Lower lobe of right lung (tissue), 2 donors: ENCODE results near the gene HIPK1. TPM values are rescaled to one million over a fixed set of nuclear protein-coding genes. Genes with fewer than 3 reads are reported as not detected.

Experiments
- ATAC-seq, 2 donors: fragments of 200-7000 bp; cut with Tn5 transposase; one replicate each; pipeline ENCODE4 v1.9.1; 2020 to 2022; ENCODE audit warnings: mild to moderate bottlenecking in 2 of 2, moderate library complexity in 2 of 2
- DNase-seq: peaks from one replicate; pipeline ENCODE4 v3.0.0-alpha.2; 2020
- H3K27ac ChIP-seq: fragments of 200-600 bp; one replicate; pipeline ENCODE4 v1.8.0; 2022
- H3K27me3 ChIP-seq: fragments of 200-600 bp; one replicate; pipeline ENCODE4 v1.8.0; 2022; ENCODE audit warnings: low read depth
- H3K36me3 ChIP-seq: fragments of 200-600 bp; one replicate; pipeline ENCODE4 v1.8.0; 2022; ENCODE audit warnings: mild to moderate bottlenecking
- H3K4me1 ChIP-seq: fragments of 200-600 bp; one replicate; pipeline ENCODE4 v1.8.0; 2022
- H3K4me3 ChIP-seq: fragments of 200-600 bp; one replicate; pipeline ENCODE4 v1.8.0; 2022; ENCODE audit warnings: mild to moderate bottlenecking
- H3K9me3 ChIP-seq: fragments of 200-600 bp; one replicate; pipeline ENCODE4 v1.8.0; 2022
- intact Hi-C: fragments of 100-400 bp; cut with DNase I; formaldehyde crosslinking; loops from one replicate; pipeline ENCODE4 v1.11.0; 2022
- total RNA-seq: library from RNA; stranded (reverse); fragmentation: NEBNext Ultra II Directional; extraction: Animal tissue kit (Norgen Biotek cat#: 25700); gene quantifications from one replicate; pipeline ENCODE4 v1.2.1, GENCODE V29; 2021
- TF ChIP-seq, protein P1 (sequence below): fragments of 200-600 bp; IDR thresholded peaks from one replicate; pipeline ENCODE4 v1.8.0; 2022; ENCODE audit warnings: antibody characterized with exemption, mild to moderate bottlenecking
- donor health status: DM: no; HTN: yes; CAD: no; lungs with severe emphysema.

Gene HIPK1
- total RNA-seq, 1 donor from 2014 or later = 95.0 TPM

DNA sequence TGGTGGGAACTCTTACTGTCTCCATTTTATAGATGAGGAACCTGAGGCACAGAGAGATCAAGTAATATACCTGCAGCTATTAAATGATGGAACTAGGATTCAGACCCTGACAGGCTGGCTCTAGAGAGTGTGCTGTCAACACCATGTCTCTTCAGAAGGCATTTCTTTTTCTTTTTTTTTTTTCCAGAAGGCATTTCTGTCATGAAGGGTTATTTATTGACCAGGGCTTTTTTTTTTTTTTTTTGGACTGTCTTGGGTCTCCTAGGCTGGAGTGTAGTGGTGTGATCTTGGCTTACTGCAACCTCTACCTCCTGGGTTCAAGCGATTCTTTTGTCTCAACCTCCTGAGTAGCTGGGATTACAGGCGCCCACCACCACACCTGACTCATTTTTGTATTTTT is 22.6 kb downstream of the HIPK1 start:
- intact Hi-C loops = no loop called here
- TF ChIP-seq, protein P1, sequence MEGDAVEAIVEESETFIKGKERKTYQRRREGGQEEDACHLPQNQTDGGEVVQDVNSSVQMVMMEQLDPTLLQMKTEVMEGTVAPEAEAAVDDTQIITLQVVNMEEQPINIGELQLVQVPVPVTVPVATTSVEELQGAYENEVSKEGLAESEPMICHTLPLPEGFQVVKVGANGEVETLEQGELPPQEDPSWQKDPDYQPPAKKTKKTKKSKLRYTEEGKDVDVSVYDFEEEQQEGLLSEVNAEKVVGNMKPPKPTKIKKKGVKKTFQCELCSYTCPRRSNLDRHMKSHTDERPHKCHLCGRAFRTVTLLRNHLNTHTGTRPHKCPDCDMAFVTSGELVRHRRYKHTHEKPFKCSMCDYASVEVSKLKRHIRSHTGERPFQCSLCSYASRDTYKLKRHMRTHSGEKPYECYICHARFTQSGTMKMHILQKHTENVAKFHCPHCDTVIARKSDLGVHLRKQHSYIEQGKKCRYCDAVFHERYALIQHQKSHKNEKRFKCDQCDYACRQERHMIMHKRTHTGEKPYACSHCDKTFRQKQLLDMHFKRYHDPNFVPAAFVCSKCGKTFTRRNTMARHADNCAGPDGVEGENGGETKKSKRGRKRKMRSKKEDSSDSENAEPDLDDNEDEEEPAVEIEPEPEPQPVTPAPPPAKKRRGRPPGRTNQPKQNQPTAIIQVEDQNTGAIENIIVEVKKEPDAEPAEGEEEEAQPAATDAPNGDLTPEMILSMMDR = no peak
- peaks cover 40% of the 10 kb centered on the region for H3K4me1 ChIP-seq
- H3K9me3 ChIP-seq = no peaks in the 10 kb centered on the region
- peaks cover 34% of the 10 kb centered on the region for H3K36me3 ChIP-seq
- ATAC-seq (no peak), DNase-seq (no peak)
- no peak overlapping the region for H3K4me3 ChIP-seq
- no peaks in the 10 kb centered on the region for H3K27me3 ChIP-seq
- no peak overlapping the region for H3K27ac ChIP-seq

DNA sequence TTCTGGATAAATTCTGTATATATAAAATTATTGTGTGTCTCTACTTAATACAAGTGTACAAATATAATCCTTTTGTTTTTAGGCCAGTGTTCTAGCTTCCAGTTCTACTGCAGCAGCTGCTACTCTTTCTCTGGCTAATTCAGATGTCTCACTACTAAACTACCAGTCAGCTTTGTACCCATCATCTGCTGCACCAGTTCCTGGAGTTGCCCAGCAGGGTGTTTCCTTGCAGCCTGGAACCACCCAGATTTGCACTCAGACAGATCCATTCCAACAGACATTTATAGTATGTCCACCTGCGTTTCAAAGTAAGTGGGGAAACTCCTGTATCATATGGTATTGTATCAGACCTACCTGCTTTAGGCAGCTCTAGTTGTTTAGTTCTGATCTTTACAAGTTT is 28.9 kb downstream of the HIPK1 start:
- DNase-seq (no peak), ATAC-seq (no peak)
- Histone ChIP-seq H3K27me3 (no peaks in the 10 kb centered on the region), H3K4me3 (no peak overlapping the region), H3K9me3 (no peaks in the 10 kb centered on the region), H3K27ac (no peak overlapping the region), H3K36me3 (peaks cover 89% of the 10 kb centered on the region), H3K4me1 (no peaks in the 10 kb centered on the region)
- intact Hi-C loops = no loop called here
- TF ChIP-seq, protein P1 = no peak

DNA sequence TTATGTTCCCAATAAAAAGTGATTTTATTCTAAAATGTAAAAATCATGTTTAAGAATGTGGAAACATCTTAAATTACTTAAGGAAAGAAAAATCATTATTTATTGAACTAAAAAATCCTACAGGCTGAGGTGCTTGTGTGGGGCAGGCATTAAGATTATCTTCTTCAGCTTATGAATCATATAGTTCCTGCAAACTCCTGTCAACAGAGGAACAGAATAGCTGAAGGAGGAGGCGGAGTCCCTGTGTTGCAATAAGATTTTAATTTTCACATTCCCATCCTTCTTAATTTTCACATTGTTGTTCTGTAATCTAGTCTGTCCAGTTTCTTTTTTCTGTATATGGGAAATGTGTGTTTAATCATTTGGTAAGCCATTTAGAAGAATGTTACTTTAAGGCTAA is 29.6 kb downstream of the HIPK1 start:
- Histone ChIP-seq H3K27ac (no peak overlapping the region), H3K27me3 (no peaks in the 10 kb centered on the region), H3K36me3 (peaks cover 92% of the 10 kb centered on the region), H3K9me3 (no peaks in the 10 kb centered on the region), H3K4me1 (no peaks in the 10 kb centered on the region), H3K4me3 (no peak overlapping the region)
- intact Hi-C loops = no loop called here
- TF ChIP-seq, protein P1 = no peak
- ATAC-seq (no peak), DNase-seq (no peak)

DNA sequence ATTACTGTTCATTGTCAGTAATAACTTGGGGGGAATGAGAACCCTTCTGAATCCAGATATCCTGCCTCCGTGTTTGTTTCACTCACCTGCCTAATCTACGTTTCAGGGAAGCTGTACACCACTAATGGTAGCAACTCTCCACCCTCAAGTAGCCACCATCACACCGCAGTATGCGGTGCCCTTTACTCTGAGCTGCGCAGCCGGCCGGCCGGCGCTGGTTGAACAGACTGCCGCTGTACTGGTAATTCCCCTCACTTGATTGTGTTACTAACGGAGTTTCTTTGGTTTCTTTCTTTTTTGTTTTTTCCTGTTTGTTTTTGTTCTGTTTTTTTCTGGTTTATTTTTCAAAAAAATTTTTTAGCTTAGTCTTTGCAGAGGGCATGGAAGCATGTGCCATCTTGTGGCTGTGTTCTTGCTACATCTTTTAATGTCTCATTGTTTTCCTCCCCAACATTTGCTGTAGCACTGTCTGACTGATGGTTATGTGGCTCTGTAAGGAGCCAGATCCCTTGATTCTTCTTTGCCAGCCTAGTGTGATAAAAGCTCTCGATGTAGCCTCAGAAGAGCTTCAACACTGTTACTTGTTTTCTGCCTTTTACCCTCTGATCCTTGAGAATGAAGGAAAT is 34.3 kb downstream of the HIPK1 start:
- intact Hi-C loops = no loop called here
- no peaks in the 10 kb centered on the region for H3K27me3 ChIP-seq
- H3K4me3 ChIP-seq = no peak overlapping the region
- no peaks in the 10 kb centered on the region for H3K4me1 ChIP-seq
- peaks cover 92% of the 10 kb centered on the region for H3K36me3 ChIP-seq
- TF ChIP-seq, protein P1 = no peak
- ATAC-seq (no peak), DNase-seq (no peak)
- no peak overlapping the region for H3K27ac ChIP-seq
- no peaks in the 10 kb centered on the region for H3K9me3 ChIP-seq

DNA sequence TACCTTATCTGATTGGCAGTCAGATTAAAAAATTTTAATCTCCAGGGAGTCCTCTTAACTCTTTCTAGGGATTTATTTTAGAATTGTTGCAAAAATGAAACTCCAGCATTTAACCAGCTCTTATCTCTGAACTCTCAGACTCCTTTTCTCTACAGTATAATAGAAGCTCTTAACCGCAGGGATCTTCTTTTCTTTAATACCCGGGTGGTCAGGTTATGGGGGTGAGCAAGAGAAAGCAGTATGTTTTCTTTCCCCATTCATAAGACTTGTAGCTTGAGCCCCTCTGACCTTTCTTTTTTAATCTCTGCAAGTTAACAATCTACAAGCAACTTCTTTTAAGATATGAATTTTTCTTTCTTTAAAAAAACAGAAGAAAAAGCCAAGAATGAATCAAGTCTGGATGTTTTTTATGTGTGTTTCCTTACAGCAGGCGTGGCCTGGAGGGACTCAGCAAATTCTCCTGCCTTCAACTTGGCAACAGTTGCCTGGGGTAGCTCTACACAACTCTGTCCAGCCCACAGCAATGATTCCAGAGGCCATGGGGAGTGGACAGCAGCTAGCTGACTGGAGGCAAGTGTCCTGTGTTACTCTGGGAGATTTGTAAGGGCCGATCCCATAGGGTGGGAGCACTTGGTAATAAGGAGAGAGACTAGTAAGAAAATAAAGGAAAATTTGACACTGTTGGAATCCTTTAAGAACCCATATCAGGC is 36.7 kb downstream of the HIPK1 start:
- TF ChIP-seq, protein P1 = no peak
- intact Hi-C loops = no loop called here

More for the DNA sequence above, 36.7 kb downstream of the HIPK1 start:
- Histone ChIP-seq H3K27ac (no peak overlapping the region), H3K36me3 (peaks cover 92% of the 10 kb centered on the region), H3K4me3 (no peak overlapping the region), H3K4me1 (no peaks in the 10 kb centered on the region), H3K9me3 (no peaks in the 10 kb centered on the region), H3K27me3 (no peaks in the 10 kb centered on the region)
- no peak for DNase-seq
- ATAC-seq = peak in 1 of 2 donors; percentile 47
